ENCODE results near the gene KCTD20.

Gene KCTD20

GRCh38 chr6:36526066-36526465 lies 83.3 kb downstream of the KCTD20 start:
- DNase-seq (ENCODE audit: low read depth in 2 of 2) = no peak

GRCh38 chr6:36533321-36533720 lies 90.5 kb downstream of the KCTD20 start:
- no peak for DNase-seq (ENCODE audit: low read depth in 2 of 2)

- no peak for DNase-seq (ENCODE audit: low read depth in 2 of 2)
Observed at GRCh38 chr6:36536873-36537547, 94.2 kb downstream of the KCTD20 start.

- DNase-seq (ENCODE audit: low read depth in 2 of 2) = no peak
Observed at GRCh38 chr6:36539814-36540568, 97.2 kb downstream of the KCTD20 start.
